ENCODE results near the gene MCC. TPM values are rescaled to one million over a fixed set of nuclear protein-coding genes. Genes with fewer than 3 reads are reported as not detected.

The MCC gene
- total and polyA plus RNA-seq, 2 of the 4 experiments (the other 2 are of a cell fraction) = 5.0 to 20.6 TPM

- DNase-seq (no peak), ATAC-seq (ENCODE audit: low read depth) (no peak)
- H3K4me2 ChIP-seq (ENCODE audit: low read depth, low read length) = no peak overlapping the region
- no peaks in the 10 kb centered on the region for H4K20me1 ChIP-seq (ENCODE audit: insufficient read depth, low read length)
- peaks cover 54% of the 10 kb centered on the region for H3K36me3 ChIP-seq (ENCODE audit: control insufficient read depth, insufficient read depth, low read length)
- ChIA-PET CTCF (no interaction called here), POLR2A (ENCODE audit: unreplicated experiment) (no interaction called here)
- peaks cover 0 to 7% of the 10 kb centered on the region in 2 experiments; a peak in 2 of 4 replicates for H3K79me1 ChIP-seq (ENCODE audit: low read depth in 1 of 2, low read length in 2 of 2)
- WGBS, 2 experiments (ENCODE audit: extremely low coverage in 2 of 2, insufficient read length in 1 of 2) = 100% methylated on average over 3 of the region's 11 CpGs; no CpG with 5 or more reads in 1 of the 2 experiments
- H2AK5ac ChIP-seq (ENCODE audit: low read depth, low read length) = peak overlapping the region; percentile 61; the same call in 1 of the 2 replicates
- no TSS peak for BruUV-seq (replicated peaks)
- H2BK120ac ChIP-seq (ENCODE audit: low read depth, low read length) = no peak overlapping the region
- H2BK15ac ChIP-seq (ENCODE audit: low read depth, low read length) = no peak overlapping the region
- H3K56ac ChIP-seq (ENCODE audit: extremely low read depth, insufficient read depth, low read length) = no peak overlapping the region
- H4K5ac ChIP-seq (ENCODE audit: low read depth, low read length) = no peak overlapping the region
- H3K9me1 ChIP-seq (ENCODE audit: insufficient read depth, low read length) = peaks cover 31% of the 10 kb centered on the region
- H4K91ac ChIP-seq (ENCODE audit: insufficient read depth, low read depth, low read length) = no peak overlapping the region
- no peaks in the 10 kb centered on the region for H3K9me3 ChIP-seq (ENCODE audit: control insufficient read depth, insufficient read depth, low read length)
- no peaks in the 10 kb centered on the region for H3K27me3 ChIP-seq (ENCODE audit: control insufficient read depth, insufficient read depth, low read length)
- no peak overlapping the region for H2BK5ac ChIP-seq (ENCODE audit: low read depth, low read length, poor library complexity, severe bottlenecking)
- H3K14ac ChIP-seq (replicated peaks; ENCODE audit: low read depth, low read length) = no peak overlapping the region
- H3K9ac ChIP-seq (ENCODE audit: low read depth, low read length) = no peak overlapping the region
- intact Hi-C loops (cut with micrococcal nuclease) = no loop called here
- dilution Hi-C loops (cut with HindIII; ENCODE audit: low sequenced_read_pairs, unreplicated experiment) = no loop called here
- in situ Hi-C loops (cut with MboI; ENCODE audit: low sequenced_read_pairs) = no loop called here
- 0 out of 4 replicates have a peak overlapping the region, but pooled peaks of 1 of the 2 experiments have one; percentile 17 for H4K8ac ChIP-seq (ENCODE audit: low read depth in 2 of 2, low read length in 2 of 2)
- H2AFZ ChIP-seq (replicated peaks; ENCODE audit: low read length, poor library complexity) = no peak overlapping the region
- no peak overlapping the region for H2AK9ac ChIP-seq (replicated peaks; ENCODE audit: low read depth, low read length, poor library complexity)
- H3K23ac ChIP-seq (ENCODE audit: low read depth, low read length) = no peak overlapping the region
- no peak overlapping the region for H3K18ac ChIP-seq (ENCODE audit: low read depth, low read length)
- peaks cover 26% of the 10 kb centered on the region for H3K4me1 ChIP-seq (ENCODE audit: control insufficient read depth, insufficient read depth, low read length)
- no peak overlapping the region for H3K4ac ChIP-seq (ENCODE audit: low read depth, low read length)
- H3K27ac ChIP-seq (ENCODE audit: insufficient read depth, low read length) = no peak overlapping the region
- no peak overlapping the region for H3K4me3 ChIP-seq (ENCODE audit: insufficient read depth, low read depth, low read length)
- no peak overlapping the region for H2BK20ac ChIP-seq (ENCODE audit: low read depth, low read length)
- TF ChIP-seq FOS (IDR thresholded peaks at IDR 0.05; ENCODE audit: low read depth, low read length) (no peak), RCOR1 (IDR thresholded peaks at IDR 0.05; ENCODE audit: insufficient replicate concordance, low read length) (no peak), ELK1 (IDR thresholded peaks at IDR 0.05; ENCODE audit: borderline replicate concordance, low read depth, low read length) (no peak), CHD1 (IDR thresholded peaks at IDR 0.05; ENCODE audit: low read depth, low read length) (no peak), CEBPB (IDR thresholded peaks at IDR 0.05; ENCODE audit: low read depth, low read length) (no peak), USF2 (IDR thresholded peaks at IDR 0.05; ENCODE audit: low read depth, low read length) (no peak), SMC3 (IDR thresholded peaks at IDR 0.05; ENCODE audit: low read depth, low read length) (no peak), CTCF (conservative IDR thresholded peaks at IDR 0.05; ENCODE audit: low read depth, low read length) (no peak), MAZ (IDR thresholded peaks at IDR 0.05; ENCODE audit: borderline replicate concordance, low read depth, low read length) (no peak), RAD21 (IDR thresholded peaks at IDR 0.05; ENCODE audit: low read length) (no peak), POLR2A (IDR thresholded peaks at IDR 0.05; ENCODE audit: low read depth, low read length) (no peak), BHLHE40 (IDR thresholded peaks at IDR 0.05; ENCODE audit: low read depth, low read length) (no peak), RFX5 (IDR thresholded peaks at IDR 0.05; ENCODE audit: low read depth, low read length) (no peak), NFE2L2 (IDR thresholded peaks at IDR 0.05; ENCODE audit: low read depth, low read length) (no peak)
Measured at GRCh38 chr5:113047733-113048652, 440.3 kb downstream of the MCC start.
